ENCODE results near the gene LGALS1. TPM values are rescaled to one million over a fixed set of nuclear protein-coding genes. Genes with fewer than 3 reads are reported as not detected.

LGALS1 gene
- total RNA-seq, 1 donor from 2014 or later, result 1,816 TPM

- TF ChIP-seq, protein P1, sequence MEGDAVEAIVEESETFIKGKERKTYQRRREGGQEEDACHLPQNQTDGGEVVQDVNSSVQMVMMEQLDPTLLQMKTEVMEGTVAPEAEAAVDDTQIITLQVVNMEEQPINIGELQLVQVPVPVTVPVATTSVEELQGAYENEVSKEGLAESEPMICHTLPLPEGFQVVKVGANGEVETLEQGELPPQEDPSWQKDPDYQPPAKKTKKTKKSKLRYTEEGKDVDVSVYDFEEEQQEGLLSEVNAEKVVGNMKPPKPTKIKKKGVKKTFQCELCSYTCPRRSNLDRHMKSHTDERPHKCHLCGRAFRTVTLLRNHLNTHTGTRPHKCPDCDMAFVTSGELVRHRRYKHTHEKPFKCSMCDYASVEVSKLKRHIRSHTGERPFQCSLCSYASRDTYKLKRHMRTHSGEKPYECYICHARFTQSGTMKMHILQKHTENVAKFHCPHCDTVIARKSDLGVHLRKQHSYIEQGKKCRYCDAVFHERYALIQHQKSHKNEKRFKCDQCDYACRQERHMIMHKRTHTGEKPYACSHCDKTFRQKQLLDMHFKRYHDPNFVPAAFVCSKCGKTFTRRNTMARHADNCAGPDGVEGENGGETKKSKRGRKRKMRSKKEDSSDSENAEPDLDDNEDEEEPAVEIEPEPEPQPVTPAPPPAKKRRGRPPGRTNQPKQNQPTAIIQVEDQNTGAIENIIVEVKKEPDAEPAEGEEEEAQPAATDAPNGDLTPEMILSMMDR (IDR thresholded peaks at IDR 0.05; ENCODE audit: insufficient read depth, low read length, severe bottlenecking), result no peak
- no peak for DNase-seq (ENCODE audit: low read depth)
- Histone ChIP-seq H3K36me3 (ENCODE audit: control insufficient read depth, insufficient read depth, low read length) (no peaks in the 10 kb centered on the region), H3K27me3 (ENCODE audit: control insufficient read depth, insufficient read depth, low read length) (no peaks in the 10 kb centered on the region), H3K4me3 (ENCODE audit: low read depth, low read length) (no peak overlapping the region)
- no peak for FAIRE-seq
Measured at GRCh38 chr22:37672920-37673455, 2.4 kb upstream of the LGALS1 start.

GRCh38 chr22:37674248-37674647 is 1.2 kb upstream of the LGALS1 start:
- Histone ChIP-seq H3K27me3 (ENCODE audit: control insufficient read depth, insufficient read depth, low read length) (no peaks in the 10 kb centered on the region), H3K36me3 (ENCODE audit: control insufficient read depth, insufficient read depth, low read length) (peaks cover 4% of the 10 kb centered on the region), H3K4me3 (ENCODE audit: low read depth, low read length) (no peak overlapping the region)
- TF ChIP-seq, protein P1 (IDR thresholded peaks at IDR 0.05; ENCODE audit: insufficient read depth, low read length, severe bottlenecking), result no peak
- no peak for FAIRE-seq
- no peak for DNase-seq (ENCODE audit: low read depth)

- H3K27me3 ChIP-seq (ENCODE audit: control insufficient read depth, insufficient read depth, low read length), result no peaks in the 10 kb centered on the region
- TF ChIP-seq, protein P1 (IDR thresholded peaks at IDR 0.05; ENCODE audit: insufficient read depth, low read length, severe bottlenecking), result no peak
- peaks cover 7% of the 10 kb centered on the region for H3K36me3 ChIP-seq (ENCODE audit: control insufficient read depth, insufficient read depth, low read length)
- H3K4me3 ChIP-seq (ENCODE audit: low read depth, low read length), result peak overlapping the region; percentile 45
- FAIRE-seq (no peak), DNase-seq (ENCODE audit: low read depth) (no peak)
Measured at GRCh38 chr22:37675930-37676735, 697 bp downstream of the LGALS1 start.

DNA sequence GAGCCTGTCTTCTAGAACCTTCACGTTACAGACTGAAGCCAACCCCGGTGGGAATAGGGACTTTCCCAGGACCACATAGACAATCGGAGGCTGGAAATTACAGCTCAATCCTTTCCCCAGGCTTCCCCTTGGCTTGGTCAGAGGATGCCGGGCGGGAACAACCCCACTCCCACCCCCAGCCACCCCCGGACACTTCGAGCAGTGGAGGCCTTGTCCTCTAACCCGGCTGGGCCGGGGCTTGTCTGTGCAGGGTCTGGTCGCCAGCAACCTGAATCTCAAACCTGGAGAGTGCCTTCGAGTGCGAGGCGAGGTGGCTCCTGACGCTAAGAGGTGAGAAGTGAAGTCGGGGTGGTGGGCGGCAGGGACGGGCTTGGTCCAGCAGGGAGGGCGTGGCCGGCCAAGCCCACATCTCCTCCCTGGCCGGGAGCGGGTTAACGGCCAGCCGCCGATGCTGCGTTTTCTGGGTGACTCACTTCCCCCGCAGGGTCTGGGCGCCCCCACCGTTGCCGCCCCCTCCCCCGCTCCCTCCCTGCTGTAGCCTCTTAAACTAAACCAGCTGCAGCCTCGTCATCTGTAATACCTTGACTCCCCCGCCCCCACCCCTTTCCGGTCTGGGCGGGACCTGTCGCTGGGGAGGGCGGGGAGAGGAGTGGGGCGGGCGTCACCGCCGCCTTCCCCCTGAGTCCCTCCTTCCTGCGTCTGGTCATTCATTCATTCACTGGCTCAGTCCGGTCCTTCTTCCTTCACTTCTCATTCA is 1.5 kb downstream of the LGALS1 start:
- peak; percentile 83 for DNase-seq (ENCODE audit: low read depth)
- Histone ChIP-seq H3K4me3 (ENCODE audit: low read depth, low read length) (peak overlapping the region; percentile 45), H3K27me3 (ENCODE audit: control insufficient read depth, insufficient read depth, low read length) (no peaks in the 10 kb centered on the region), H3K36me3 (ENCODE audit: control insufficient read depth, insufficient read depth, low read length) (peaks cover 7% of the 10 kb centered on the region)
- no peak for FAIRE-seq
- TF ChIP-seq, protein P1 (IDR thresholded peaks at IDR 0.05; ENCODE audit: insufficient read depth, low read length, severe bottlenecking), result no peak

DNA sequence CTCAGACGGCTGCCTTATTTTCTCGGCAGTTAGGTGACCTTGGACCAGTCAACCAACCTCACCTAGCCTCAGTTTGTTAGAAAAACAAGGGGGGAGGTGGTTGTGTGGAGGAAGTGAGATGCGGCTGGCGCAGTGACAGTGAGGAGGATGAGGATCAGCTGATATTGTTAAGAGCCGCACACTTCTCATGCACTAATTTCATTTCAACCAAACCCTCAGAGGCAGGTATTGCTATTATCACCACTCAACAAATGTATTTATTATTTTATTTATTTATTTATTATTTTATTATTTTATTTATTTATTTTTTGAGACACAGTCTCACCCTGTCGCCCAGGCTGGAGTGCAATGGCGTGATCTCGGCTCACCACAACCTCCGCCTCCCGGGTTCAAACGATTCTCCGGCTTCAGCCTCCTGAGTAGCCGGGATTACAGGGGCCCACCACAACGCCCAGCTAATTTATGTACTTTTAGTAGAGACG is 2.1 kb downstream of the LGALS1 start:
- TF ChIP-seq, protein P1 (IDR thresholded peaks at IDR 0.05; ENCODE audit: insufficient read depth, low read length, severe bottlenecking), result no peak
- no peak overlapping the region for H3K4me3 ChIP-seq (ENCODE audit: low read depth, low read length)
- H3K27me3 ChIP-seq (ENCODE audit: control insufficient read depth, insufficient read depth, low read length), result no peaks in the 10 kb centered on the region
- DNase-seq (ENCODE audit: low read depth), result no peak
- H3K36me3 ChIP-seq (ENCODE audit: control insufficient read depth, insufficient read depth, low read length), result peaks cover 7% of the 10 kb centered on the region
- no peak for FAIRE-seq
